Muscle of back (tissue), 11 donors: ENCODE measurements around the gene NXPE2. TPM values are rescaled to one million over a fixed set of nuclear protein-coding genes. Genes with fewer than 3 reads are reported as not detected.

Experiments
- DNase-seq, 3 donors: peaks; one replicate each; pipeline versions ENCODE4 v3.0.0 to v3.0.0-alpha.2; 2013
- polyA plus RNA-seq, 10 donors: library from polyadenylated mRNA; unstranded; fragments of 120-200 nt; gene quantifications; one replicate each; pipeline ENCODE4 v1.2.1, GENCODE V29; 2013; ENCODE audit not compliant: insufficient read length in 10 of 10

Gene NXPE2
- polyA plus RNA-seq, 10 donors = 0.09 to 0.31 (median 0.17) TPM; not detected in 2

GRCh38 chr11:114738954-114739353, 60.6 kb downstream of the NXPE2 start:
- peak in 1 of 3 donors; percentile 4 for DNase-seq

- no peak for DNase-seq
Observed at GRCh38 chr11:114745150-114745671, 66.9 kb downstream of the NXPE2 start.

- no peak for DNase-seq
Observed at GRCh38 chr11:114746013-114746412, 67.7 kb downstream of the NXPE2 start.

Other genes starting within 250 kb of the NXPE2 start
- gene REXO2, start 239.1 kb upstream of the NXPE2 start, polyA plus RNA-seq = 10 to 100 TPM; 51.8 to 69.3 (median 60.4) TPM
- under 1 TPM in 4 of 10 donors, not detected in 6; 0.05 to 0.36 (median 0.14) TPM for gene NXPE1, start 118.6 kb upstream of the NXPE2 start, polyA plus RNA-seq
- not detected for gene NXPE4, start 82.7 kb upstream of the NXPE2 start, polyA plus RNA-seq